SK-N-SH treated with all-trans-retinoic acid at 6 μM for 48 hours (cell line): ENCODE measurements around the gene CRNN.
A peak's percentile ranks its signal among the peaks of the same experiment; 100 is the strongest.

ENCODE experiments used
- ATAC-seq: fragments of 200-7000 bp; cut with Tn5 transposase; 3 replicates; pipeline ENCODE4 v1.9.1; 2020; ENCODE audit warnings: mild to moderate bottlenecking, moderate library complexity
- ARNTL ChIP-seq: fragments of 450-650 bp; formaldehyde crosslinking; IDR thresholded peaks from 2 replicates; pipeline ENCODE4 v1.5.0; 2020; ENCODE audit warnings: low read depth, mild to moderate bottlenecking, moderate library complexity, borderline replicate concordance
- BACH2 ChIP-seq: fragments of 250-450 bp; sonication (Bioruptor Pico); IDR thresholded peaks from 2 replicates; pipeline ENCODE4 v1.9.0; 2021; ENCODE audit warnings: mild to moderate bottlenecking, borderline replicate concordance
- CREB5 ChIP-seq: fragments of 250-450 bp; sonication (Bioruptor Pico); IDR thresholded peaks from 2 replicates; pipeline ENCODE4 v1.5.1; 2020; ENCODE audit warnings: low read depth, mild to moderate bottlenecking, moderate library complexity
- CSRNP3 ChIP-seq: fragments of 250-450 bp; sonication (Bioruptor Pico); IDR thresholded peaks from 2 replicates; pipeline ENCODE4 v1.5.1; 2021; ENCODE audit warnings: mild to moderate bottlenecking, moderate library complexity
- ESRRG ChIP-seq: fragments of 250-450 bp; sonication (Bioruptor Pico); IDR thresholded peaks from 2 replicates; pipeline ENCODE4 v1.6.1; 2021; ENCODE audit warnings: mild to moderate bottlenecking
- GLIS3 ChIP-seq: fragments of 250-450 bp; sonication (Bioruptor Pico); IDR thresholded peaks from 2 replicates; pipeline ENCODE4 v1.5.0; 2020; ENCODE audit warnings: mild to moderate bottlenecking, moderate library complexity
- ISL1 ChIP-seq: fragments of 250-450 bp; sonication (Bioruptor Pico); IDR thresholded peaks from 2 replicates; pipeline ENCODE4 v2.1.2; 2022; ENCODE audit warnings: mild to moderate bottlenecking, moderate library complexity
- OSR1 ChIP-seq: fragments of 250-450 bp; sonication (Bioruptor Pico); IDR thresholded peaks from 2 replicates; pipeline ENCODE4 v1.8.0; 2022; ENCODE audit warnings: moderate library complexity, mild to moderate bottlenecking, inconsistent platforms
- PATZ1 ChIP-seq: fragments of 250-450 bp; sonication (Bioruptor Pico); IDR thresholded peaks from 2 replicates; pipeline ENCODE4 v1.8.0; 2020; ENCODE audit warnings: mild to moderate bottlenecking, moderate library complexity, borderline replicate concordance
- POU6F1 ChIP-seq: fragments of 250-450 bp; sonication (Bioruptor Pico); IDR thresholded peaks from 2 replicates; pipeline ENCODE4 v1.8.0; 2021; ENCODE audit warnings: low read depth, mild to moderate bottlenecking, moderate library complexity, borderline replicate concordance
- RARB ChIP-seq: fragments of 250-450 bp; sonication (Bioruptor Pico); IDR thresholded peaks from 2 replicates; pipeline ENCODE4 v1.8.0; 2021; ENCODE audit warnings: mild to moderate bottlenecking, moderate library complexity
- SNAI2 ChIP-seq: fragments of 250-450 bp; sonication (Bioruptor Pico); IDR thresholded peaks from 2 replicates; pipeline ENCODE4 v1.5.0; 2020; ENCODE audit warnings: mild to moderate bottlenecking, moderate library complexity
- TOX ChIP-seq: fragments of 250-450 bp; sonication (Bioruptor Pico); IDR thresholded peaks from 2 replicates; pipeline ENCODE4 v1.8.0; 2021; ENCODE audit warnings: mild to moderate bottlenecking, moderate library complexity, borderline replicate concordance
- TSHZ2 ChIP-seq: fragments of 250-450 bp; sonication (Bioruptor Pico); IDR thresholded peaks from 2 replicates; pipeline ENCODE4 v1.5.0; 2020; ENCODE audit warnings: mild to moderate bottlenecking, moderate library complexity
- ZC3H10 ChIP-seq: fragments of 250-450 bp; sonication (Bioruptor Pico); IDR thresholded peaks from 2 replicates; pipeline ENCODE4 v1.5.1; 2021; ENCODE audit warnings: mild to moderate bottlenecking, moderate library complexity
- ZFP30 ChIP-seq: fragments of 450-650 bp; formaldehyde crosslinking; IDR thresholded peaks from 2 replicates; pipeline ENCODE4 v1.5.0; 2022; ENCODE audit warnings: mild to moderate bottlenecking, moderate library complexity
- ZNF565 ChIP-seq: fragments of 450-650 bp; formaldehyde crosslinking; conservative IDR thresholded peaks from 2 replicates; pipeline ENCODE4 v1.5.0; 2020; ENCODE audit warnings: low read depth, mild to moderate bottlenecking, moderate library complexity
- ZNF70 ChIP-seq: fragments of 450-650 bp; formaldehyde crosslinking; IDR thresholded peaks from 2 replicates; pipeline ENCODE4 v1.5.0; 2020; ENCODE audit warnings: mild to moderate bottlenecking, moderate library complexity
- ZNF8 ChIP-seq: fragments of 450-650 bp; formaldehyde crosslinking; IDR thresholded peaks from 2 replicates; pipeline ENCODE4 v1.5.0; 2020; ENCODE audit warnings: mild to moderate bottlenecking, moderate library complexity

The CRNN gene

GRCh38 chr1:152415454-152416227, 1.6 kb upstream of the CRNN start (continued):
- TF ChIP-seq CREB5 = no peak
- no peak for TF ChIP-seq ESRRG (CRISPR knock-in tag)
- no peak for TF ChIP-seq GLIS3 (CRISPR knock-in tag)
- no peak for TF ChIP-seq OSR1 (CRISPR knock-in tag)

- TF ChIP-seq OSR1 (CRISPR knock-in tag) (no peak), ZNF70 (CRISPR knock-in tag) (no peak), ISL1 (CRISPR knock-in tag) (no peak), POU6F1 (CRISPR knock-in tag) (no peak), ZC3H10 (CRISPR knock-in tag) (no peak), ESRRG (CRISPR knock-in tag) (no peak), GLIS3 (CRISPR knock-in tag) (no peak), PATZ1 (no peak), ARNTL (CRISPR knock-in tag) (no peak)
- TF ChIP-seq, all 23 proteins: peak for 0
- ATAC-seq = no peak
These were observed 1.3 kb downstream of the CRNN start for GRCh38 chr1:152412756-152413155.

- no peak for ATAC-seq
- TF ChIP-seq TOX (CRISPR knock-in tag) = no peak
- no peak for TF ChIP-seq POU6F1 (CRISPR knock-in tag)
- no peak for TF ChIP-seq ZNF70 (CRISPR knock-in tag)
- TF ChIP-seq TSHZ2 (CRISPR knock-in tag) = no peak
- no peak for TF ChIP-seq ZNF8 (CRISPR knock-in tag)
- TF ChIP-seq ZNF565 = no peak
- TF ChIP-seq GLIS3 (CRISPR knock-in tag) = no peak
- no peak for TF ChIP-seq ZFP30 (CRISPR knock-in tag)
- no peak for TF ChIP-seq RARB (CRISPR knock-in tag)
- TF ChIP-seq BACH2 (CRISPR knock-in tag) = no peak
These were observed 2.9 kb downstream of the CRNN start for GRCh38 chr1:152411134-152411533.

GRCh38 chr1:152410599-152410998, 3.5 kb downstream of the CRNN start:
- ATAC-seq = peak; percentile 42
- no peak for TF ChIP-seq ISL1 (CRISPR knock-in tag)
- no peak for TF ChIP-seq ZFP30 (CRISPR knock-in tag)
- no peak for TF ChIP-seq SNAI2 (CRISPR knock-in tag)
- TF ChIP-seq ARNTL (CRISPR knock-in tag) = no peak
- no peak for TF ChIP-seq TSHZ2 (CRISPR knock-in tag)
- no peak for TF ChIP-seq CSRNP3
- no peak for TF ChIP-seq OSR1 (CRISPR knock-in tag)
- TF ChIP-seq CREB5 = no peak
- no peak for TF ChIP-seq ZNF565
- TF ChIP-seq ZC3H10 (CRISPR knock-in tag) = no peak
